GM12891 (cell line): Measurements from ENCODE around the gene RPH3AL.

Experiments used
- DNase-seq: peaks from one replicate; pipeline ENCODE4 v3.0.0; 2011; ENCODE audit warnings: low spot score; ENCODE audit not compliant: insufficient read length
- FAIRE-seq: peaks from 2 replicates; lab custom pipeline; 2011; peaks lifted over from hg19 to GRCh38; lab: Jason Lieb, UNC
- PAX5 ChIP-seq: IDR thresholded peaks from 2 replicates; pipeline ENCODE4 v1.6.1; 2011; ENCODE audit warnings: low read length, moderate library complexity, mild to moderate bottlenecking; ENCODE audit not compliant: insufficient read depth, severe bottlenecking
- POLR2A ChIP-seq: IDR thresholded peaks from 2 replicates; pipeline ENCODE4 v1.6.1; 2011; ENCODE audit warnings: low read depth, low read length, control low read depth
- POLR2AphosphoS5 ChIP-seq: IDR thresholded peaks from 2 replicates; pipeline ENCODE4 v1.6.1; 2011; ENCODE audit warnings: low read depth, low read length, control low read depth
- POU2F2 ChIP-seq: IDR thresholded peaks from 2 replicates; pipeline ENCODE4 v1.6.1; 2011; ENCODE audit warnings: low read depth, mild to moderate bottlenecking, control low read depth, low read length, moderate library complexity
- SPI1 ChIP-seq: IDR thresholded peaks from 2 replicates; pipeline ENCODE4 v1.6.1; 2011; ENCODE audit warnings: low read depth, low read length, control low read depth
- TAF1 ChIP-seq: IDR thresholded peaks from 2 replicates; pipeline ENCODE4 v1.6.1; 2011; ENCODE audit warnings: low read depth, low read length, control low read depth

Gene RPH3AL

GRCh38 chr17:386141-386876 is 33.7 kb upstream of the RPH3AL start:
- FAIRE-seq: peak; percentile 51
- no peak for TF ChIP-seq TAF1
- no peak for TF ChIP-seq POU2F2
- no peak for TF ChIP-seq POLR2A
- no peak for TF ChIP-seq PAX5
- no peak for TF ChIP-seq SPI1
- no peak for TF ChIP-seq POLR2AphosphoS5

GRCh38 chr17:385836-386140 is 33.2 kb upstream of the RPH3AL start:
- DNase-seq: no peak
- no peak for FAIRE-seq
- TF ChIP-seq PAX5 (no peak), POLR2AphosphoS5 (no peak), POU2F2 (no peak), POLR2A (no peak)

More at GRCh38 chr17:386141-386876, 33.7 kb upstream of the RPH3AL start:
- peak; percentile 93 for DNase-seq

- FAIRE-seq (no peak), DNase-seq (peak; percentile 45)
- no peak for TF ChIP-seq PAX5
- TF ChIP-seq POLR2AphosphoS5: no peak
- no peak for TF ChIP-seq SPI1
- no peak for TF ChIP-seq POLR2A
- no peak for TF ChIP-seq TAF1
- TF ChIP-seq POU2F2: no peak
Measured at GRCh38 chr17:385178-385835, 32.7 kb upstream of the RPH3AL start.

- DNase-seq: no peak
- TF ChIP-seq POU2F2 (no peak), TAF1 (no peak), POLR2A (no peak), POLR2AphosphoS5 (no peak)
- no peak for FAIRE-seq
Measured at GRCh38 chr17:384622-385177, 32.1 kb upstream of the RPH3AL start.

GRCh38 chr17:383771-384621 is 31.4 kb upstream of the RPH3AL start:
- TF ChIP-seq SPI1: no peak
- TF ChIP-seq POLR2A: no peak
- TF ChIP-seq TAF1: no peak
- no peak for TF ChIP-seq POU2F2
- TF ChIP-seq PAX5: no peak
- no peak for TF ChIP-seq POLR2AphosphoS5
- FAIRE-seq (no peak), DNase-seq (no peak)

GRCh38 chr17:382644-383533 is 30.3 kb upstream of the RPH3AL start:
- FAIRE-seq: no peak
- no peak for TF ChIP-seq PAX5
- TF ChIP-seq TAF1: no peak
- no peak for TF ChIP-seq POLR2A
- no peak for TF ChIP-seq SPI1
- no peak for TF ChIP-seq POLR2AphosphoS5
- TF ChIP-seq POU2F2: no peak
- DNase-seq: no peak

GRCh38 chr17:381941-382643 is 29.5 kb upstream of the RPH3AL start:
- FAIRE-seq (no peak), DNase-seq (no peak)
- TF ChIP-seq TAF1 (no peak), POLR2A (no peak), POLR2AphosphoS5 (no peak), SPI1 (no peak), POU2F2 (no peak), PAX5 (no peak)

- DNase-seq: no peak
- TF ChIP-seq POU2F2: no peak
- TF ChIP-seq SPI1: no peak
- no peak for TF ChIP-seq TAF1
- no peak for TF ChIP-seq POLR2A
- TF ChIP-seq PAX5: no peak
- no peak for TF ChIP-seq POLR2AphosphoS5
- FAIRE-seq: no peak
Measured at GRCh38 chr17:381516-381915, 28.9 kb upstream of the RPH3AL start.
